Activated gamma-delta T cell (primary cell): Measurements from ENCODE around the gene DDX39A.
"Not testable (repeated sequence)": the region's sequence is repeated elsewhere in the genome, so short reads cannot be mapped to it uniquely, and the experiment has no call there.

Experiments
- DNase-seq: peaks from one replicate; lab custom pipeline; 2025; lab: John Stamatoyannopoulos, UW

DDX39A gene

GRCh38 chr19:14408491-14409145 lies 10.5 kb downstream of the DDX39A start:
- no peak for DNase-seq

DNA sequence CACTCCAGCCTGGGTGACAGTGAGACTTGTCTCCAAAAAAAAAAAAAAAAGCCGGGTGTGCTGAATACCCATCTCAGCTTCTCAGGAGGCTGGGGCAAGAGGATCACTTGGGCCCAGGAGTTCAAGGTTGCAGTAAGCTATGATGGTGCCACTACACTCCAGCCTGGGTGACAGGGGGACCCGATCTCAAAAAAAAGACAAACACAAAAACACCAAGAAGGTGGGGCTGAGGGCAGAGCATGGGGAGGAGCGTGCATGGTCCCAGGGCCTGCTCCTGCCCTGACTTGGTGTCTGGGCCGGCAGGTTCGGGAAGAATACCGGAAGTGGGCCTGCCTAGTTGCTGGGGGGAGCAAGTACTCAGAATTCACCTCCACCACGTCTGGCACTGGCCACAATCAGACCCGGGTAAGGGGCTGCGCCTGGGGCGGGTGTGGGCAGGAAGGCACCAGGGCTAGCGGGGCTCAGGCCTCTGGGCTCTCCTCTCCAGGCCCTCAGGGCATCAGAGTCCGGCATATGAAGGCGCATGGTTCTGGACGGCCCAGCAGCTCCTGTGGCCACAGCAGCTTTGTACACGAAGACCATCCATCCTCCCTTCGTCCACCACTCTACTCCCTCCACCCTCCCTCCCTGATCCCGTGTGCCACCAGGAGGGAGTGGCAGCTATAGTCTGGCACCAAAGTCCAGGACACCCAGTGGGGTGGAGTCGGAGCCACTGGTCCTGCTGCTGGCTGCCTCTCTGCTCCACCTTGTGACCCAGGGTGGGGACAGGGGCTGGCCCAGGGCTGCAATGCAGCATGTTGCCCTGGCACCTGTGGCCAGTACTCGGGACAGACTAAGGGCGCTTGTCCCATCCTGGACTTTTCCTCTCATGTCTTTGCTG lies 11.3 kb downstream of the DDX39A start:
- no peak for DNase-seq

- no peak for DNase-seq
Measured at GRCh38 chr19:14406645-14407401, 12.3 kb downstream of the DDX39A start.

DNA sequence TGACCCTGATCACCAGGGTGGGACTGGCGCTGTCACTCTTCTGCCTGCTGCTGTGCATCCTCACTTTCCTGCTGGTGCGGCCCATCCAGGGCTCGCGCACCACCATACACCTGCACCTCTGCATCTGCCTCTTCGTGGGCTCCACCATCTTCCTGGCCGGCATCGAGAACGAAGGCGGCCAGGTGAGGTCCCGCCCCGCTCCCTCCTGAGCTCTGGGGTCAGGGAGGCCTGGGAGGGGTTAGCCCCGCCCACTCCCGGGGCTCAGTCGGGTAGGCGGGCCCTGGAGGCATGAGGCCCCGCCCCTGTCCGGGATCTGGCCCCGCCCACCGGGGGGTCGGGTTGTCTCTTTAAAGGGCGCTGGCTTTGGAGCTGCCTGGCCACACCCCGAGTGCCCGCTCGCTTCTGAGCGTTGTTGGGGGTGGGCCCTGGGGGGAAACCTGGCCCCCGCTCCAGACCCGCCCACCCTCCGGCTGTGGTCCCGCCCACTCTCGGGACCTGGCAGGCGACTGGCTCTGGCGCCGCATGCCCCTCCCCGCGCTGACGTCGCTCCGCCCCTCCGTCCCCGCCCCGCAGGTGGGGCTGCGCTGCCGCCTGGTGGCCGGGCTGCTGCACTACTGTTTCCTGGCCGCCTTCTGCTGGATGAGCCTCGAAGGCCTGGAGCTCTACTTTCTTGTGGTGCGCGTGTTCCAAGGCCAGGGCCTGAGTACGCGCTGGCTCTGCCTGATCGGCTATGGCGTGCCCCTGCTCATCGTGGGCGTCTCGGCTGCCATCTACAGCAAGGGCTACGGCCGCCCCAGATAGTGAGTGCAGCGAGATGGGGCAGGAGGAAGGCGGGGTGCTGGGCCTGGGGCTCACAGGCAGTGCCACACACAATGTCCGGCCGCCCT lies 13.1 kb downstream of the DDX39A start:
- peak; percentile 82 for DNase-seq

- no peak for DNase-seq
Measured at GRCh38 chr19:14405380-14405757, 13.8 kb downstream of the DDX39A start.

GRCh38 chr19:14404312-14404711 lies 14.8 kb downstream of the DDX39A start:
- no peak for DNase-seq

- not testable (repeated sequence) for DNase-seq
Measured at GRCh38 chr19:14403145-14403930, 15.8 kb downstream of the DDX39A start.

GRCh38 chr19:14402332-14403144 lies 16.6 kb downstream of the DDX39A start:
- no peak for DNase-seq

DNA sequence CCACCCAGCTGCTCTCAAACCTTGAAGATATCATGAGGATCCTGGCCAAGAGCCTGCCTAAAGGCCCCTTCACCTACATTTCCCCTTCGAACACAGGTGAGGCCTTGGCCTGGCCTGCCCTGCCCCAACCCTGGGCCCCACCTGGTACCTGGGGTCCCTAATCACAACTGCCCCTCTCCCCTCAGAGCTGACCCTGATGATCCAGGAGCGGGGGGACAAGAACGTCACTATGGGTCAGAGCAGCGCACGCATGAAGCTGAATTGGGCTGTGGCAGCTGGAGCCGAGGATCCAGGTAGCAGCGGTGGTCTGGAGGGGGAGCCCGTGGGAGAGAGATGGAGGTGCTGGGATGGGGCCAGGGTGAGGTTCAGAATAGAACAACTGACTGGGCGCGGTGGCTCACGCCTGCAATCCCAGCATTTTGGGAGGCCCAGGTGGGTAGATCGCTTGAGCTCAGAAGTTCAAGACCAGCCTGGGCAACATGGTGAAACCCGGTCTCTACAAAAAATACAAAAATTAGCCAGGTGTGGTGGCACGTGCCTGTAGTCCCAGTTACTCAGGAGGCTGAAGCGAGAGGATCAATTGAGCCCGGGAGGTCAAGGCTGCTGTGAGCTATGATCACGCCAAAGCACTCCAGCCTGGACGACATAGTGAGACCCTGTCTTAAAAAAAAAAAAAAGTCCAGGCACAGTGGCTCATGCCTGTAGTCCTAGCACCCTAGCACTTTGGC lies 17.5 kb downstream of the DDX39A start:
- DNase-seq: no peak

DNA sequence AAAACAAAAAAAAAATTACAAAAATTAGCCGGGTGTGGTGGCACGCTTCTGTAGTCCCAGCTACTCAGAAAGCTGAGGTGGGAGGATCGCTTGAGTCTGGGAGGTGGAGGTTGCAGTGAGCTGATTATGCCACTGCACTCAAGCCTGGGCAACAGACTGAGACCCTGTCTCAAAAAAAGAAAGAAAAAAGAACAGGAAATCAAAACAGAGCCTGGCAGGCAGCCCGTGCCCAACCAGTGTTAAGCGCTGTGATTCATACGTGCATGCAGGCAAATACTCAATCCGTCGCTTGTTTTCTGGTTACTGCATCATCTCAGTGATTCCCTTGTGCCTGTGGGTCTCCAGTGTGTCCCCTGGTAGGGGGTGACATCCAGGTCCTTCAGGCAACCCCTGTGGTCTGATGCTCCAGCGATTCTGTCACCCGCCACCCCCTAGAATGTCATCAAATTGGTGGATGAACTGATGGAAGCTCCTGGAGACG lies 18.1 kb downstream of the DDX39A start:
- DNase-seq: no peak

GRCh38 chr19:14397168-14397567 lies 22.0 kb downstream of the DDX39A start:
- DNase-seq: not testable (repeated sequence)

- DNase-seq: not testable (repeated sequence)
Measured at GRCh38 chr19:14396730-14397129, 22.4 kb downstream of the DDX39A start.

DNA sequence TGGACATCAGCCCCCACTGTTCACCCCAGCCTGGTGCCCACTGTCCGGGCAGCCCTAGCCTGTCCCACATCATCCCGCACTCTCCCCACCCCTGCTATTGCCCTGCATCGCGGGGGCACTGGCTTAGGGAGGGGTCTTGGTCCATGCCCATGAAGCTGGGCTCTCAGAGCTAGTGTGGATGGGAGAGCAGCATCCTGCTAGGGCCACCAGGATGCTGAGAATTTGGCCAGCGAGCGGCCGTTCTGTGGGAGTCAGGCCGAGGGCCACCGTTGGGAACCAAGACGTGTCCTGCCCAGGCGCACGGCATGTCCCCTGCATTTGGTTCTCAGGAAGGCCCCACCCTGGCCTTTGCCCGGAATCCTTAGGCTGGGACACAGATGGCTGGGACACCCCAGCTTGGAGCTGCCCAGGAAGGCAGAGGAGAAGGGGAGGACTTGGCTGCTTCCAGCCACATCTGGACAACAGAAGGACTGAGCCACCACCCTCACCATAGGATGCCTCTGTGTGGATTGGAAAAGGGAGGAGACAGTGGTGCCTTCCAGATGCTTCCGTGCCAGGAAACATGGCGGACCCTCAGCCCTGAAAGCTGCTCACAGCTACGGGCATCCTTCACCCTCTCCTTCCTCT lies 23.3 kb downstream of the DDX39A start:
- DNase-seq: no peak

DNA sequence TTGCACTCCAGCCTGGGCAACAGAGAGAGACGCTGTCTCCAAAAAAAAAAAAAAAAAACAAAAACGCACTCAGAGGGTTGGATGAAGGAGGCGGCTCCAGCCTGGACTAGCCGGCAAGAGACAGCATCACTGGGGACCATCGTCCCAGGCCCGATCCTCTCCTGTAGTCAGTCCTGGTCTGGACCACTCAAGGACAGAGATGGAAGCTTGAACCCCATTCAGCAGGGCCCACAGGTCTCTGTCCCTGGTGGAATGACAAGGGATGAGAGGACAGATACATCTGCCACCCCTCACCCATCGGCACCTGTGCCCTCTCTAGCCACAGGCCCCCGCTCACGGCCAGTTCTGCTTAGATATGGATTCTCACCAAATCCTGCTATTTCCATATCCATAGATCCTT lies 23.9 kb downstream of the DDX39A start:
- DNase-seq: no peak

- DNase-seq: no peak
Measured at GRCh38 chr19:14394167-14394566, 25.0 kb downstream of the DDX39A start.

- DNase-seq: no peak
Measured at GRCh38 chr19:14393329-14393728, 25.8 kb downstream of the DDX39A start.

DNA sequence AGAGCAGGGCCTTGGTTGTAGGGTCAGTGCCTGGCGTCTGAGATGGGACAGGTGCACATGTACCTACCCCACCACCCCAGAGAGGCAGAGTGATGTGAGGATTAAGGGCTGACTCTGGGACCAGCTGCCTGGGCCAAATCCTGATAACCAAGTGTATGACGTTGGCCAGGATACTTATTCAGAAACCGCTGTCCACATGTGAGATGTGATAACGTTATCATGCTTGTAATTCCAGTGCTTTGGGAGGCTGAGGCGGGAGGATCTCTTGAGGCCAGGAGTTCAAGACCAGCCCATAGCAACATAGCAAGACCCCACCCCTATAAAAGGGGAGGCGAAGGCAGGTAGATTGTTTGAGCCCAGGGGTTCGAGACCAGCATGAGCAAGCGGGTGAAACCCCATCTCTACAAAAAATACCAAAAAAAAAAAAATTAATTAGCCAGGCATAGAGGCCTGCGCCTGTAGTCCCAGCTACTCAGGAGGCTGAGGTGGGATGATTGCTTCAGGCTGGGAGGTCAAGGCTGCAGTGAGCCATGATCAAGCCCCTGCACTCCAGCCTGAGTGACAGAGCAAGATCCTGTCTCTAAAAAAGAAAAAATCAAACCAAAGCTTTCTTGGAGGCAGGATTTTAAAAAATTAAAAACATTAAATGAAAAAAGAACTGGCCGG lies 27.9 kb downstream of the DDX39A start:
- no peak for DNase-seq

DNA sequence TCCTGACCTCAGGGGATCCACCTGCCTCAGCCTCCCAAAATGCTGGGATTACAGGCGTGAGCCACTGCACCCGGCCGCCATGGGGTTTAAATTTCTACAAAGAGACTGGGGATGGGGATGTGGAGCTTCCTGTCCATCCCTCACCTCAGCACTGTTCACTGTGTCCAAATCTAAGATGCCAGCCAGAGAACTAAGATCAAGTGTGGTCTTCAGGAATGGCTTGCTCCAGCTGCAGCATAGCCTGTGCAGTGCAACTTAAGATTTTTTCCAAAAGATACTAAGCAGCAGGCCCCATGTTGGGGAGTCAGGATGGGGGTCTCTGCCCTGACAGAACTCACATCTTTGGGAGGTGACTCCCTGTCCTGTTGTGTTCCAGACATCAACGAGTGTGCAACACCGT lies 28.6 kb downstream of the DDX39A start:
- DNase-seq: no peak
